Measurements from ENCODE around the gene RBBP5. TPM values are rescaled to one million over a fixed set of nuclear protein-coding genes. Genes with fewer than 3 reads are reported as not detected.

RBBP5 gene
- total RNA-seq, 4 donors from 2014 or later: 7.0 to 36.7 (median 12.2) TPM

DNA sequence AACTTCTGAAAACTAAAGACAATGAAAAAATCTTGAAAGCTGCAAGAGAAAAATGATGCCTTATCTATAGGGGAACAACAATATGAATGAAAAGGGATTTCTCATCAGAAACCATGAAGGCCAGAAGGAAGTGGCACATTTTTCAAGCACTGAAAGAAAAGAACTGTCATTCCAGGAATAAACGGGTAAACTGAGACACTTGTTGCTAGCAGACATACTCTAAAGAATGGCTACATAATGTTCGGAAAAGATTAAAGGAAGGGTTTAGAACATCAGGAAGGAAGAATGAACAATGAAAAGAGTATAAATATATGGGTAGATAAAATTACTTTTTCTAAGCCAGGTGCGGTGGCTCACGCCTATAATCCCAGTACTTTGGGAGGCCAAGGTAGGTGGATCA lies 14.5 kb downstream of the RBBP5 start:
- no peak overlapping the region for H3K4me3 ChIP-seq
- H3K36me3 ChIP-seq: peaks cover 5 to 95% (median 16%) of the 10 kb centered on the region in 3 donors
- H3K4me1 ChIP-seq: no peaks in the 10 kb centered on the region
- WGBS, 2 donors: 89 to 96% methylated on average over 4 of the region's 4 CpGs
- TF ChIP-seq POLR2A (IDR thresholded peaks at IDR 0.05): no peak
- no peak for TF ChIP-seq CTCF (IDR thresholded peaks at IDR 0.05)
- no peak for DNase-seq
- H3K27me3 ChIP-seq: no peaks in the 10 kb centered on the region
- H3K9me3 ChIP-seq: no peaks in the 10 kb centered on the region
- no peak overlapping the region for H3K27ac ChIP-seq
- intact Hi-C loops (cut with DNase I): no loop called here

- no peak overlapping the region for H3K4me3 ChIP-seq
- H3K4me1 ChIP-seq: no peaks in the 10 kb centered on the region
- no peak for TF ChIP-seq POLR2A (IDR thresholded peaks at IDR 0.05)
- no peak for TF ChIP-seq CTCF (IDR thresholded peaks at IDR 0.05)
- DNase-seq: no peak
- H3K27ac ChIP-seq: no peak overlapping the region
- WGBS, 2 donors: 83 to 94% methylated on average over 3 of the region's 3 CpGs
- H3K27me3 ChIP-seq: no peaks in the 10 kb centered on the region
- no peaks in the 10 kb centered on the region for H3K9me3 ChIP-seq
- intact Hi-C loops (cut with DNase I): no loop called here
- peaks cover 10 to 96% (median 47%) of the 10 kb centered on the region in 3 donors for H3K36me3 ChIP-seq
Observed at GRCh38 chr1:205102404-205102803, 19.4 kb downstream of the RBBP5 start.

DNA sequence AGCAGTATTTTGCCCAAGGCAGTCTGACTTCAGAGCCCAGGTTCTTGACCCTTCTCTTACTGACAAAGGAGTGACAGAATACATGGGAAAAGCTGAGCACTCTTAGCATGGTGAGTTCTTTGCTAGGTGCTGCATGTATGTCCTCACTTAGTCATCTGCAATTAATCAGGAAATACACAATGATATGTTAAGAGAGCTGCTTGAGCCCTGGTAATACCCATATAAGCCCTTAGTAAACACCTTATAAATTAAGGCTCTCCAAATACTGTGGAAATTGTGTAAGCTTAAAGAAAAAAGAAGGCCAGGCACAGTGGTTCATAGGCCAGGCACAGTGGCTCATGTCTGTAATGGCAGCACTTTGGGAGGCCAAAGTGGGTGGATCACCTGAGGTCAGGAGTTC lies 23.5 kb downstream of the RBBP5 start:
- no peak overlapping the region for H3K4me3 ChIP-seq
- DNase-seq: no peak
- H3K4me1 ChIP-seq: no peaks in the 10 kb centered on the region
- TF ChIP-seq CTCF (IDR thresholded peaks at IDR 0.05): no peak
- peaks cover 24 to 98% (median 67%) of the 10 kb centered on the region in 3 donors for H3K36me3 ChIP-seq
- no peaks in the 10 kb centered on the region for H3K27me3 ChIP-seq
- no peaks in the 10 kb centered on the region for H3K9me3 ChIP-seq
- H3K27ac ChIP-seq: no peak overlapping the region
- intact Hi-C loops (cut with DNase I): no loop called here

DNA sequence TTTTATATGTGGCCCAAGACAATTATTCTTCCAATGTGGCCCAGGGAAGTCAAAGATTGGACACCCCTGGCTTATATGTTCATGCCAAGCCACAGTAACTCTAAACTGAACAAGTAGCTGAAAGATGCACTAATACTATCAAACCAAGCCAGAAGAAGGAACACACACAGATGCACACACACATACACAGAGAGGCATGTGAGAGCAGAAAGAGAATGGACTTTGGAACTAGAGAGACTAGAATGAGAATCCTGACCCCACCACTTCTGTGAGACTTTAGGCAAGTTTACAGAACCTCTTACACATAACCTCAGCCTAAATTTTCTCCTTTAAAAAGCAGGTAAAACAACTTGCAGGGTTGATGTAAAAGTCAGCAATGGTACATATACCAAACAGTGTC lies 26.4 kb downstream of the RBBP5 start:
- no peak for TF ChIP-seq CTCF (IDR thresholded peaks at IDR 0.05)
- TF ChIP-seq POLR2A (IDR thresholded peaks at IDR 0.05): no peak
- H3K36me3 ChIP-seq: peaks cover 19 to 98% (median 48%) of the 10 kb centered on the region in 3 donors
- H3K4me3 ChIP-seq: no peak overlapping the region
- DNase-seq: no peak
- H3K9me3 ChIP-seq: no peaks in the 10 kb centered on the region
- intact Hi-C loops (cut with DNase I): no loop called here
- H3K4me1 ChIP-seq: no peaks in the 10 kb centered on the region
- no peaks in the 10 kb centered on the region for H3K27me3 ChIP-seq
- no peak overlapping the region for H3K27ac ChIP-seq

DNA sequence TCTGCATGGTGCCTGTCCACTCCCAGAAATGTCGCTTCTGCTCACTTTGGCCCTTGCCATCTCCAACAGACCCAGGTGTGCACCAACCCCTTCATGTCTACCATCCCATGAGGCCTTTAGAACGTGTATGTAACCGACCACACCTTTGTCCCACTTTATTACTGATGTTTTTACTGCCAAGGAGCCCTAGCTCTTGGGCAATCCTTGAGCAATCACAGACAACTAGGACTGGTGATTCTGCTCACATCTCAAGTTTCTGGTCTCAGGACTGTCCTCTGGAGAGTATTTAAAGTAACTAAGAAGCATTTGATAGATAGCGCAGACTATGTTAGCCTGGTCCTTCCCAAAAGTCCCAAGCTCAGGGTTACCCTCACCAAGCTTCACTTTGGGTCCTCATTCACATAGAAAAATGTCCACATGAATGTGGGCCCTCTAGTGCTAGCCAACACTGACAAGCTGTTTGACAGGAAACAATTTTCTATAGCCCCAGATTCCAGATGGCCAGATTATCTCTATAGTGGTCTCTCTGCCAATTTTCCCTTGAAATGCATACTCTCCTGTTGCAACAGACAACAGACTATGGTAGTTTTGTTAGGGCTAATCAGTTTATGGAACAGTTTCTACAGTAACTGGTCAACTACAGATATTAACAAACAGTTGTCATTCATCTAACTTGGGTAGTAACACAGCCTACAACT lies 30.6 kb downstream of the RBBP5 start:
- Histone ChIP-seq H3K4me3 (no peak overlapping the region), H3K27me3 (no peaks in the 10 kb centered on the region), H3K27ac (no peak overlapping the region), H3K4me1 (no peaks in the 10 kb centered on the region), H3K36me3 (peaks cover 8 to 98% (median 19%) of the 10 kb centered on the region in 3 donors), H3K9me3 (no peaks in the 10 kb centered on the region)
- WGBS, 2 donors: 83 to 92% methylated on average over 4 of the region's 4 CpGs
- intact Hi-C loops (cut with DNase I): no loop called here
- no peak for TF ChIP-seq CTCF (IDR thresholded peaks at IDR 0.05)
- no peak for TF ChIP-seq POLR2A (IDR thresholded peaks at IDR 0.05)
- no peak for DNase-seq
